Parietal lobe (tissue), 2 donors: Measurements from ENCODE around the gene PRRT3. TPM values are rescaled to one million over a fixed set of nuclear protein-coding genes. Genes with fewer than 3 reads are reported as not detected.

Experiments used
- small RNA-seq: library from RNA; depleted of rRNA; stranded (forward); fragments of <200 nt; gene quantifications from one replicate; pipeline ENCODE3, GENCODE V24; 2014; ENCODE audit warnings: low replicate concordance
- total RNA-seq: library from RNA; depleted of rRNA; stranded (reverse); fragments of >200 nt; gene quantifications from one replicate; pipeline ENCODE4 v1.2.3, GENCODE V29; 2014

PRRT3 gene
- total RNA-seq: 4.1 TPM

DNA sequence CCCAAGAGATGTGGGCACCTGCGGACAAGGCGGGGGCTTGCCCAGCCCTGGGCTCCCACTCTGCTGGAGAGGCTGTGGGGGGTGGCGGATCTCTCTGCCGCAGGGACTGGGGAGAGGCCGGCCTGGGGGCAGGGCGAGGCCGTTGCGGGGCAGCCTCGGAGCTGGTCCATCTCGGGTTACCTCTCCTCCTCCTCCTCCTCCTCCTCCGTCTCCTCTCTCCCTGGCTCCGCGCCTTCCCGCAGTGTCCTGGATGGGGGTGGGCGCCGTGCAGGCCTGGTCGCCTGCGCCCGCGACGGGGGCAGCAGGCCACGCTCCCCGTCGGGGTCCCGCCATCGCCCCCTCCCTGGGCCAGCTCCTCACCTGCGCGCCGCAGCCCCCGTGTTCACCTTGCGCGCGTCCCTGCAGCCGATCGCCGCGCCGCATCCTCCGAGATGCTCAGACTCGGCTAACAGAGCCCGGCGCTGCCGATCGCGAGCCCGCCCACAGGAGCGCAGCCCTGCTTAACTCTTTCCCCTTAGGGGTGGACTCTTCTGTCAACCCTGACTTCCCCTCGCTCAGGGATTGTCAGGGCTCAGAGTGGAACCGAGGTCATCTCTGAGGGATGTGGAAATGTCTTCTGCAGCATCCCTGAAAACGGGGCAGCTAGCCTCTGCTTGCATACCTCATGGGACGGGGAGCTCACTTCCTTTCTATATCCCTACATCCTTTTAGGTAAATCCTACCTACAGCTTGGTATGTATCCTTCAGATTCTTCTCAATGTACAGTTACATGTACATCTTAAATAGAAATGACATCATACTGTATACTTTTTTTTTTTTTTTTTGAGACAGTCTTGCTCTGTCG lies at the start of gene PRRT3:
Gene PRRT3 (minus strand): TSS at position 447 of the 844 bp plus-strand sequence. CDS start 2,293 bp downstream, outside the sequence.

GRCh38 chr3:9933561-9934234 lies 18.5 kb downstream of the PRRT3 start, which contains the start of gene CRELD1:
Gene CRELD1, plus strand, starts transcription at chr3:9933834. Its CDS starts 605 bp downstream, at chr3:9934439.

GRCh38 chr3:9916734-9917680 lies 35.2 kb downstream of the PRRT3 start, which contains the start of gene IL17RC:
Gene IL17RC, plus strand, starts transcription at chr3:9917098. Its CDS starts 218 bp downstream, at chr3:9917316.

GRCh38 chr3:9902372-9903237 lies 49.6 kb downstream of the PRRT3 start, which contains the start of gene IL17RE:
Gene IL17RE, plus strand, starts transcription at chr3:9902848. Its CDS starts 85 bp downstream, at chr3:9902933.

Small RNA genes within 50 kb of the gene (small RNA-seq; reads per million reads assigned to genes)
- gene CYCSP10 (not detected), gene RNU6-882P (not detected)

Other genes starting within 250 kb of the PRRT3 start
- gene CPNE9, start 248.6 kb downstream of the PRRT3 start, total RNA-seq: 0.31 TPM
- 23.5 TPM for gene BRPF1, start 220.7 kb downstream of the PRRT3 start, total RNA-seq
- 113 TPM for gene OGG1, start 202.5 kb downstream of the PRRT3 start, total RNA-seq
- 38.5 TPM for gene CAMK1, start 182.5 kb downstream of the PRRT3 start, total RNA-seq
- 35.7 TPM for gene TADA3, start 159.9 kb downstream of the PRRT3 start, total RNA-seq
- 117 TPM for gene ARPC4, start 159.3 kb downstream of the PRRT3 start, total RNA-seq
- 60.1 TPM for gene TTLL3, start 142.1 kb downstream of the PRRT3 start, total RNA-seq
- 35.1 TPM for gene RPUSD3, start 108.4 kb downstream of the PRRT3 start, total RNA-seq
- not detected for gene CIDEC, start 72.2 kb downstream of the PRRT3 start, total RNA-seq
- gene JAGN1, start 61.8 kb downstream of the PRRT3 start, total RNA-seq: 14.4 TPM
- gene IL17RE, start 49.6 kb downstream of the PRRT3 start, total RNA-seq: 0.31 TPM
- gene IL17RC, start 35.3 kb downstream of the PRRT3 start, total RNA-seq: 6.6 TPM
- 31.0 TPM for gene CRELD1, start 18.6 kb downstream of the PRRT3 start, total RNA-seq
- gene EMC3, start 34.4 kb upstream of the PRRT3 start, total RNA-seq: 26.6 TPM
- gene FANCD2, start 74.0 kb upstream of the PRRT3 start, total RNA-seq: 7.8 TPM
- gene FANCD2OS, start 155.8 kb upstream of the PRRT3 start, total RNA-seq: not detected
- 70.1 TPM for gene BRK1, start 163.3 kb upstream of the PRRT3 start, total RNA-seq
- 93.3 TPM for gene VHL, start 189.4 kb upstream of the PRRT3 start, total RNA-seq
- gene IRAK2, start 212.5 kb upstream of the PRRT3 start, total RNA-seq: 2.5 TPM